ENCODE results near the gene RTTN. TPM values are rescaled to one million over a fixed set of nuclear protein-coding genes. Genes with fewer than 3 reads are reported as not detected.

RTTN gene
- polyA plus RNA-seq, 3 donors = 0.22 to 2.7 (median 0.25) TPM

- Histone ChIP-seq H3K9me3 (replicated peaks in 1 of 2; ENCODE audit: control insufficient read depth in 1 of 2, insufficient read depth in 1 of 2, low read length in 2 of 2) (peaks cover 5% of the 10 kb centered on the region in 2 donors), H3K27ac (ENCODE audit: low read depth in 1 of 2, low read length in 2 of 2) (no peak overlapping the region), H3K4me3 (replicated peaks in 1 of 3; ENCODE audit: low read depth in 2 of 3, low read length in 3 of 3) (no peak overlapping the region), H3K79me2 (ENCODE audit: insufficient read depth, low read length) (no peaks in the 10 kb centered on the region), H3K27me3 (ENCODE audit: control insufficient read depth in 2 of 2, insufficient read depth in 2 of 2, low read length in 2 of 2) (no peaks in the 10 kb centered on the region), H4K20me1 (ENCODE audit: insufficient read depth, low read length) (no peaks in the 10 kb centered on the region), H3K4me1 (ENCODE audit: control insufficient read depth in 1 of 2, insufficient read depth in 2 of 2, low read length in 2 of 2) (no peaks in the 10 kb centered on the region), H3K9ac (ENCODE audit: insufficient read depth, low read length, poor library complexity, severe bottlenecking) (no peak overlapping the region), H3K36me3 (replicated peaks in 1 of 2; ENCODE audit: control insufficient read depth in 1 of 2, insufficient read depth in 2 of 2, low read length in 2 of 2) (peaks cover 0 to 3% of the 10 kb centered on the region in 2 donors), H2AFZ (ENCODE audit: insufficient read depth, low read depth, low read length, poor library complexity, severe bottlenecking) (no peak overlapping the region), H3K4me2 (replicated peaks; ENCODE audit: extremely low read depth, low read length, poor library complexity, severe bottlenecking) (no peak overlapping the region)
- no CpG with 5 or more reads among the region's 2 CpGs for WGBS (ENCODE audit: insufficient coverage)
- H3K36me3 Mint-ChIP-seq = peaks cover 7 to 24% of the 10 kb centered on the region in 2 donors
- TF ChIP-seq, protein P1, sequence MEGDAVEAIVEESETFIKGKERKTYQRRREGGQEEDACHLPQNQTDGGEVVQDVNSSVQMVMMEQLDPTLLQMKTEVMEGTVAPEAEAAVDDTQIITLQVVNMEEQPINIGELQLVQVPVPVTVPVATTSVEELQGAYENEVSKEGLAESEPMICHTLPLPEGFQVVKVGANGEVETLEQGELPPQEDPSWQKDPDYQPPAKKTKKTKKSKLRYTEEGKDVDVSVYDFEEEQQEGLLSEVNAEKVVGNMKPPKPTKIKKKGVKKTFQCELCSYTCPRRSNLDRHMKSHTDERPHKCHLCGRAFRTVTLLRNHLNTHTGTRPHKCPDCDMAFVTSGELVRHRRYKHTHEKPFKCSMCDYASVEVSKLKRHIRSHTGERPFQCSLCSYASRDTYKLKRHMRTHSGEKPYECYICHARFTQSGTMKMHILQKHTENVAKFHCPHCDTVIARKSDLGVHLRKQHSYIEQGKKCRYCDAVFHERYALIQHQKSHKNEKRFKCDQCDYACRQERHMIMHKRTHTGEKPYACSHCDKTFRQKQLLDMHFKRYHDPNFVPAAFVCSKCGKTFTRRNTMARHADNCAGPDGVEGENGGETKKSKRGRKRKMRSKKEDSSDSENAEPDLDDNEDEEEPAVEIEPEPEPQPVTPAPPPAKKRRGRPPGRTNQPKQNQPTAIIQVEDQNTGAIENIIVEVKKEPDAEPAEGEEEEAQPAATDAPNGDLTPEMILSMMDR (IDR thresholded peaks at IDR 0.05) = no peak
- no peaks in the 10 kb centered on the region for H3K4me1 Mint-ChIP-seq
- no peak overlapping the region for H3K27ac Mint-ChIP-seq
- H3K9me3 Mint-ChIP-seq = peaks cover 0 to 13% (median 6%) of the 10 kb centered on the region in 7 donors
- no peaks in the 10 kb centered on the region for H3K27me3 Mint-ChIP-seq (ENCODE audit: low read depth in 3 of 3)
- intact Hi-C loops (cut with micrococcal nuclease) = no loop called here
- no peak overlapping the region for H3K4me3 Mint-ChIP-seq
- no peak for DNase-seq
These were observed 223.5 kb downstream of the RTTN start for GRCh38 chr18:69981948-69982347.

DNA sequence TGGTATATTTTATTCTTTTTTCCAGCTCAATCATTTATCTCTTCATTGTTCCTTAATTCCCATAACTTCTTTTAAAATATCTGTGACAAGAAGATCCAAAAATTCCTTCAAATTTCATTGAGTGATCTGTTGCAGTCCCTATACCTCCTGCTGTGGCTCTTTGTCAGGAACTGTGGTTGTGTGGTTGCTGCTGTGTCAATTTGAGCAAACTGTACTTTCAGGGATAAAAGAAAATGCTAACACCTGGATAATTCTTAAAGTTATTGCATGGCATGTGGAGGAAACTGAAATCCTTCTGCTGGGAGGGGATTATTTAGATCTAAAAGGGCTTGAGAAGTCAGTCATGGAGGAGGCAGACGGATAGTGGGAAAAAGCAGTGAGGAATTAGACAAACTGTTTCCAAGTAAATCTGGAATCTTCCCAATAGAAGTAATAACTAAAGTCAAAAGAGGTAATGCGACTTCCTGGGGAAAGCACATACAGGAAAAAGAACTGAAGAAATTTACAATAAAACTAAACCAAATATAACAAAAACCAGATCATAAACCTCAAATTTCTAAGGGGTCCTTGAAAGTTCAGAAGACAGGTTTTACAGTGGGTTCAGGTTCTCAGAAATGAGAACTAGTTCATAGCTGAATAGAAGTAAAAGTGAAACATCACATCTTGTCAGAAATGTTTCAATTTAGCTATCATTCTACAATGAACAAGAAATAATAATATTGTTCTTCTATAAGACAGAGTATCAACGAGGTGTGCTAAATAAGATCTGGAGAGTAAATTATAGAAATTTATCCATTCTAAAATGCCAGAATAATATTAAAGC is 224.3 kb downstream of the RTTN start:
- H3K9me3 Mint-ChIP-seq = peaks cover 2 to 21% (median 12%) of the 10 kb centered on the region in 7 donors
- no peak overlapping the region for H3K27ac ChIP-seq (ENCODE audit: low read depth in 1 of 2, low read length in 2 of 2)
- DNase-seq = no peak
- H4K20me1 ChIP-seq (ENCODE audit: insufficient read depth, low read length) = no peaks in the 10 kb centered on the region
- peak overlapping the region in 2 of 7 donors; percentile 12 to 37 for H3K27ac Mint-ChIP-seq
- no peaks in the 10 kb centered on the region for H3K79me2 ChIP-seq (ENCODE audit: insufficient read depth, low read length)
- no peaks in the 10 kb centered on the region for H3K4me1 Mint-ChIP-seq
- intact Hi-C loops (cut with micrococcal nuclease) = no loop called here
- H3K27me3 ChIP-seq (ENCODE audit: control insufficient read depth in 2 of 2, insufficient read depth in 2 of 2, low read length in 2 of 2) = no peaks in the 10 kb centered on the region
- WGBS (ENCODE audit: insufficient coverage) = no CpG with 5 or more reads among the region's 3 CpGs
- no peak overlapping the region for H3K4me2 ChIP-seq (replicated peaks; ENCODE audit: extremely low read depth, low read length, poor library complexity, severe bottlenecking)
- H3K27me3 Mint-ChIP-seq (ENCODE audit: low read depth in 3 of 3) = no peaks in the 10 kb centered on the region
- no peak overlapping the region for H3K4me3 Mint-ChIP-seq
- H3K9me3 ChIP-seq (replicated peaks in 1 of 2; ENCODE audit: control insufficient read depth in 1 of 2, insufficient read depth in 1 of 2, low read length in 2 of 2) = peaks cover 9 to 13% of the 10 kb centered on the region in 2 donors
- no peak overlapping the region for H3K9ac ChIP-seq (ENCODE audit: insufficient read depth, low read length, poor library complexity, severe bottlenecking)
- no peak overlapping the region for H2AFZ ChIP-seq (ENCODE audit: insufficient read depth, low read depth, low read length, poor library complexity, severe bottlenecking)
- TF ChIP-seq, protein P1 (IDR thresholded peaks at IDR 0.05) = no peak
- no peaks in the 10 kb centered on the region for H3K36me3 ChIP-seq (replicated peaks in 1 of 2; ENCODE audit: control insufficient read depth in 1 of 2, insufficient read depth in 2 of 2, low read length in 2 of 2)
- H3K4me3 ChIP-seq (replicated peaks in 1 of 3; ENCODE audit: low read depth in 2 of 3, low read length in 3 of 3) = no peak overlapping the region
- no peaks in the 10 kb centered on the region for H3K4me1 ChIP-seq (ENCODE audit: control insufficient read depth in 1 of 2, insufficient read depth in 2 of 2, low read length in 2 of 2)
- H3K36me3 Mint-ChIP-seq = peaks cover 6 to 23% of the 10 kb centered on the region in 2 donors

Data from CD14-positive monocyte (primary cell).